ENCODE results near the gene MRRF. TPM values are rescaled to one million over a fixed set of nuclear protein-coding genes. Genes with fewer than 3 reads are reported as not detected.

Gene MRRF
- total RNA-seq, 3 donors from 2014 or later (not counting 1 experiment from before 2014, with no cell fraction given), result 17.7 to 29.9 (median 21.3) TPM

GRCh38 chr9:122372856-122373845 is 108.5 kb downstream of the MRRF start:
- peaks cover 16 to 28% of the 10 kb centered on the region in 2 donors for H3K4me1 Mint-ChIP-seq
- intact Hi-C loops (cut with micrococcal nuclease), result no loop called here
- H3K4me1 ChIP-seq (ENCODE audit: control insufficient read depth, insufficient read depth, low read length), result peaks cover 29% of the 10 kb centered on the region

GRCh38 chr9:122374885-122375420 is 110.3 kb downstream of the MRRF start:
- Mint-ChIP-seq H3K4me1 (peaks cover 14 to 30% of the 10 kb centered on the region in 2 donors), H3K27me3 (ENCODE audit: low read depth in 2 of 2) (peaks cover 11 to 15% of the 10 kb centered on the region in 2 donors), H3K4me3 (no peak overlapping the region), H3K36me3 (no peaks in the 10 kb centered on the region), H3K27ac (no peak overlapping the region), H3K9me3 (peaks cover 0 to 2% of the 10 kb centered on the region in 2 donors)
- intact Hi-C loops (cut with micrococcal nuclease), result no loop called here
- Histone ChIP-seq H3K4me3 (ENCODE audit: low read length) (no peak overlapping the region), H3K27ac (ENCODE audit: low read length) (no peak overlapping the region), H3K27me3 (ENCODE audit: control insufficient read depth, insufficient read depth, low read length) (no peaks in the 10 kb centered on the region), H3K9me3 (ENCODE audit: control insufficient read depth, insufficient read depth, low read length) (peaks cover 4% of the 10 kb centered on the region), H3K4me1 (ENCODE audit: control insufficient read depth, insufficient read depth, low read length) (peaks cover 29% of the 10 kb centered on the region), H3K36me3 (ENCODE audit: control insufficient read depth, insufficient read depth, low read length) (no peaks in the 10 kb centered on the region)
- TF ChIP-seq, protein P1, sequence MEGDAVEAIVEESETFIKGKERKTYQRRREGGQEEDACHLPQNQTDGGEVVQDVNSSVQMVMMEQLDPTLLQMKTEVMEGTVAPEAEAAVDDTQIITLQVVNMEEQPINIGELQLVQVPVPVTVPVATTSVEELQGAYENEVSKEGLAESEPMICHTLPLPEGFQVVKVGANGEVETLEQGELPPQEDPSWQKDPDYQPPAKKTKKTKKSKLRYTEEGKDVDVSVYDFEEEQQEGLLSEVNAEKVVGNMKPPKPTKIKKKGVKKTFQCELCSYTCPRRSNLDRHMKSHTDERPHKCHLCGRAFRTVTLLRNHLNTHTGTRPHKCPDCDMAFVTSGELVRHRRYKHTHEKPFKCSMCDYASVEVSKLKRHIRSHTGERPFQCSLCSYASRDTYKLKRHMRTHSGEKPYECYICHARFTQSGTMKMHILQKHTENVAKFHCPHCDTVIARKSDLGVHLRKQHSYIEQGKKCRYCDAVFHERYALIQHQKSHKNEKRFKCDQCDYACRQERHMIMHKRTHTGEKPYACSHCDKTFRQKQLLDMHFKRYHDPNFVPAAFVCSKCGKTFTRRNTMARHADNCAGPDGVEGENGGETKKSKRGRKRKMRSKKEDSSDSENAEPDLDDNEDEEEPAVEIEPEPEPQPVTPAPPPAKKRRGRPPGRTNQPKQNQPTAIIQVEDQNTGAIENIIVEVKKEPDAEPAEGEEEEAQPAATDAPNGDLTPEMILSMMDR (IDR thresholded peaks at IDR 0.05), result no peak
- 65% methylated on average over 13 of the region's 14 CpGs for WGBS (ENCODE audit: insufficient coverage)
- ATAC-seq (no peak), DNase-seq (no peak)

More at GRCh38 chr9:122372856-122373845, 108.5 kb downstream of the MRRF start:
- H3K4me3 ChIP-seq (ENCODE audit: low read length), result no peak overlapping the region
- TF ChIP-seq, protein P1 (IDR thresholded peaks at IDR 0.05), result no peak
- H3K9me3 ChIP-seq (ENCODE audit: control insufficient read depth, insufficient read depth, low read length), result no peaks in the 10 kb centered on the region
- no peaks in the 10 kb centered on the region for H3K9me3 Mint-ChIP-seq
- H3K36me3 Mint-ChIP-seq, result no peaks in the 10 kb centered on the region
- DNase-seq (no peak), ATAC-seq (no peak)
- H3K36me3 ChIP-seq (ENCODE audit: control insufficient read depth, insufficient read depth, low read length), result no peaks in the 10 kb centered on the region
- H3K4me3 Mint-ChIP-seq, result no peak overlapping the region
- H3K27me3 Mint-ChIP-seq (ENCODE audit: low read depth in 2 of 2), result peaks cover 11 to 15% of the 10 kb centered on the region in 2 donors
- no peak overlapping the region for H3K27ac ChIP-seq (ENCODE audit: low read length)
- no peaks in the 10 kb centered on the region for H3K27me3 ChIP-seq (ENCODE audit: control insufficient read depth, insufficient read depth, low read length)
- 86% methylated on average over 19 of the region's 19 CpGs for WGBS (ENCODE audit: insufficient coverage)
- H3K27ac Mint-ChIP-seq, result no peak overlapping the region

DNA sequence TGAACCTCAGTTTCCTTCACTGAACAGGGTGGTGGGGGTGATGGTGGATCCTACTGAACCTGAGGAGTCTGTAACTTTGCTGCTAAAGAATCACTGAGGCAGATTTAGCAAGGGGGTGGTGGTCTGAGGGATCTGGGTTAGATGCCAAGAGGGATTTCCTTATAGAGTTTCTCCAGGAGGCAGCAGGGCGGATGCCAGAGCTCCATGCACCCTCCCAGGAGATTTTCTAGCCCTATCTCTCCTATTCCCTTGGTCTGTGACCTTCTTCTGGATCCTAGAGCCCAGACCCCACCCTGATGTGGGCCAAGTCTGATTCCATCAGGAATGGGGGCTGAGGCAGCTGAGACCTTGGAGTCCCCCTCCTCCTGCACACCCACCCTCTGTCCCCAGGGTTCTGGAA is 112.1 kb downstream of the MRRF start:
- WGBS (ENCODE audit: insufficient coverage), result 80% methylated on average over 1 of the region's 1 CpG
- peaks cover 4% of the 10 kb centered on the region for H3K9me3 ChIP-seq (ENCODE audit: control insufficient read depth, insufficient read depth, low read length)
- no peak overlapping the region for H3K27ac ChIP-seq (ENCODE audit: low read length)
- no peaks in the 10 kb centered on the region for H3K36me3 Mint-ChIP-seq
- peaks cover 0 to 2% of the 10 kb centered on the region in 2 donors for H3K9me3 Mint-ChIP-seq
- intact Hi-C loops (cut with micrococcal nuclease), result no loop called here
- H3K4me1 Mint-ChIP-seq, result peaks cover 0 to 14% of the 10 kb centered on the region in 2 donors
- TF ChIP-seq, protein P1 (IDR thresholded peaks at IDR 0.05), result no peak
- H3K27me3 Mint-ChIP-seq (ENCODE audit: low read depth in 2 of 2), result peaks cover 11 to 15% of the 10 kb centered on the region in 2 donors
- peaks cover 13% of the 10 kb centered on the region for H3K4me1 ChIP-seq (ENCODE audit: control insufficient read depth, insufficient read depth, low read length)
- ATAC-seq, result no peak
- H3K4me3 ChIP-seq (ENCODE audit: low read length), result no peak overlapping the region
- no peak overlapping the region for H3K27ac Mint-ChIP-seq
- H3K27me3 ChIP-seq (ENCODE audit: control insufficient read depth, insufficient read depth, low read length), result no peaks in the 10 kb centered on the region
- no peaks in the 10 kb centered on the region for H3K36me3 ChIP-seq (ENCODE audit: control insufficient read depth, insufficient read depth, low read length)
- H3K4me3 Mint-ChIP-seq, result no peak overlapping the region
- no peak for DNase-seq

Data from natural killer cell (primary cell).